SK-N-SH treated with all-trans-retinoic acid at 6 μM for 48 hours (cell line): ENCODE data around the gene ARVCF.

Experiments used
- ATAC-seq: fragments of 200-7000 bp; cut with Tn5 transposase; 3 replicates; pipeline ENCODE4 v1.9.1; 2020; ENCODE audit warnings: mild to moderate bottlenecking, moderate library complexity
- ARNTL ChIP-seq: fragments of 450-650 bp; formaldehyde crosslinking; IDR thresholded peaks from 2 replicates; pipeline ENCODE4 v1.5.0; 2020; ENCODE audit warnings: low read depth, mild to moderate bottlenecking, moderate library complexity, borderline replicate concordance
- CSDC2 ChIP-seq: fragments of 250-450 bp; sonication (Bioruptor Pico); IDR thresholded peaks from 2 replicates; pipeline ENCODE4 v1.5.0; 2020; ENCODE audit warnings: mild to moderate bottlenecking, moderate library complexity
- CSRNP3 ChIP-seq: fragments of 250-450 bp; sonication (Bioruptor Pico); IDR thresholded peaks from 2 replicates; pipeline ENCODE4 v1.5.1; 2021; ENCODE audit warnings: mild to moderate bottlenecking, moderate library complexity
- ISL1 ChIP-seq: fragments of 250-450 bp; sonication (Bioruptor Pico); IDR thresholded peaks from 2 replicates; pipeline ENCODE4 v2.1.2; 2022; ENCODE audit warnings: mild to moderate bottlenecking, moderate library complexity
- OSR1 ChIP-seq: fragments of 250-450 bp; sonication (Bioruptor Pico); IDR thresholded peaks from 2 replicates; pipeline ENCODE4 v1.8.0; 2022; ENCODE audit warnings: moderate library complexity, mild to moderate bottlenecking, inconsistent platforms
- PATZ1 ChIP-seq: fragments of 250-450 bp; sonication (Bioruptor Pico); IDR thresholded peaks from 2 replicates; pipeline ENCODE4 v1.8.0; 2020; ENCODE audit warnings: mild to moderate bottlenecking, moderate library complexity, borderline replicate concordance
- POU6F1 ChIP-seq: fragments of 250-450 bp; sonication (Bioruptor Pico); IDR thresholded peaks from 2 replicates; pipeline ENCODE4 v1.8.0; 2021; ENCODE audit warnings: low read depth, mild to moderate bottlenecking, moderate library complexity, borderline replicate concordance
- PPARA ChIP-seq: fragments of 250-450 bp; sonication (Bioruptor Pico); IDR thresholded peaks from 2 replicates; pipeline ENCODE4 v1.5.0; 2020; ENCODE audit warnings: mild to moderate bottlenecking, borderline replicate concordance
- RARB ChIP-seq: fragments of 250-450 bp; sonication (Bioruptor Pico); IDR thresholded peaks from 2 replicates; pipeline ENCODE4 v1.8.0; 2021; ENCODE audit warnings: mild to moderate bottlenecking, moderate library complexity
- SNAI2 ChIP-seq: fragments of 250-450 bp; sonication (Bioruptor Pico); IDR thresholded peaks from 2 replicates; pipeline ENCODE4 v1.5.0; 2020; ENCODE audit warnings: mild to moderate bottlenecking, moderate library complexity
- TCF4 ChIP-seq: fragments of 250-450 bp; sonication (Bioruptor Pico); IDR thresholded peaks from 2 replicates; pipeline ENCODE4 v1.8.0; 2021; ENCODE audit warnings: mild to moderate bottlenecking, moderate library complexity, borderline replicate concordance
- TOX ChIP-seq: fragments of 250-450 bp; sonication (Bioruptor Pico); IDR thresholded peaks from 2 replicates; pipeline ENCODE4 v1.8.0; 2021; ENCODE audit warnings: mild to moderate bottlenecking, moderate library complexity, borderline replicate concordance
- TSHZ2 ChIP-seq: fragments of 250-450 bp; sonication (Bioruptor Pico); IDR thresholded peaks from 2 replicates; pipeline ENCODE4 v1.5.0; 2020; ENCODE audit warnings: mild to moderate bottlenecking, moderate library complexity
- ZC3H10 ChIP-seq: fragments of 250-450 bp; sonication (Bioruptor Pico); IDR thresholded peaks from 2 replicates; pipeline ENCODE4 v1.5.1; 2021; ENCODE audit warnings: mild to moderate bottlenecking, moderate library complexity
- ZFP3 ChIP-seq: fragments of 250-450 bp; sonication (Bioruptor Pico); IDR thresholded peaks from 2 replicates; pipeline ENCODE4 v1.5.0; 2020; ENCODE audit warnings: mild to moderate bottlenecking, moderate library complexity
- ZFP30 ChIP-seq: fragments of 450-650 bp; formaldehyde crosslinking; IDR thresholded peaks from 2 replicates; pipeline ENCODE4 v1.5.0; 2022; ENCODE audit warnings: mild to moderate bottlenecking, moderate library complexity
- ZNF565 ChIP-seq: fragments of 450-650 bp; formaldehyde crosslinking; conservative IDR thresholded peaks from 2 replicates; pipeline ENCODE4 v1.5.0; 2020; ENCODE audit warnings: low read depth, mild to moderate bottlenecking, moderate library complexity
- ZNF70 ChIP-seq: fragments of 450-650 bp; formaldehyde crosslinking; IDR thresholded peaks from 2 replicates; pipeline ENCODE4 v1.5.0; 2020; ENCODE audit warnings: mild to moderate bottlenecking, moderate library complexity
- ZNF8 ChIP-seq: fragments of 450-650 bp; formaldehyde crosslinking; IDR thresholded peaks from 2 replicates; pipeline ENCODE4 v1.5.0; 2020; ENCODE audit warnings: mild to moderate bottlenecking, moderate library complexity

The ARVCF gene

GRCh38 chr22:20036084-20036482 lies 19.5 kb upstream of the ARVCF start:
- no peak for TF ChIP-seq TSHZ2
- no peak for TF ChIP-seq ZFP3 (CRISPR knock-in tag)
- TF ChIP-seq CSRNP3, result no peak
- TF ChIP-seq RARB (CRISPR knock-in tag), result no peak
- no peak for TF ChIP-seq OSR1 (CRISPR knock-in tag)
- TF ChIP-seq POU6F1 (CRISPR knock-in tag), result no peak
- TF ChIP-seq TOX (CRISPR knock-in tag), result no peak
- TF ChIP-seq PATZ1 (CRISPR knock-in tag), result no peak
- TF ChIP-seq ISL1 (CRISPR knock-in tag), result no peak
- TF ChIP-seq TCF4 (CRISPR knock-in tag), result no peak
- TF ChIP-seq PPARA, result no peak
- TF ChIP-seq ARNTL, result no peak
- TF ChIP-seq ZNF70 (CRISPR knock-in tag), result no peak
- no peak for TF ChIP-seq SNAI2
- TF ChIP-seq ZFP30 (CRISPR knock-in tag), result no peak
- TF ChIP-seq CSDC2 (CRISPR knock-in tag), result no peak
- TF ChIP-seq ZNF565 (CRISPR knock-in tag), result no peak
- no peak for TF ChIP-seq ZNF8
- TF ChIP-seq ZC3H10 (CRISPR knock-in tag), result no peak
- ATAC-seq, result no peak

GRCh38 chr22:20035375-20036083 lies 18.9 kb upstream of the ARVCF start:
- ATAC-seq, result no peak
- TF ChIP-seq RARB (CRISPR knock-in tag) (no peak), ZNF565 (CRISPR knock-in tag) (no peak), ZC3H10 (CRISPR knock-in tag) (no peak), ARNTL (no peak), TSHZ2 (no peak), ZFP3 (CRISPR knock-in tag) (no peak), CSDC2 (CRISPR knock-in tag) (no peak), TOX (CRISPR knock-in tag) (no peak), PATZ1 (CRISPR knock-in tag) (no peak), ISL1 (CRISPR knock-in tag) (no peak)
